ELF-1 (cell line): ENCODE data around the gene ADCY1.

Source experiments
- DNase-seq: peaks from one replicate; pipeline ENCODE4 v3.0.0-alpha.2; 2016; ENCODE audit warnings: low read depth, low spot score

The ADCY1 gene

GRCh38 chr7:45593121-45593541 lies 19.0 kb downstream of the ADCY1 start:
- no peak for DNase-seq

- no peak for DNase-seq
These were observed 19.7 kb downstream of the ADCY1 start for GRCh38 chr7:45593877-45594276.

- no peak for DNase-seq
These were observed 20.8 kb downstream of the ADCY1 start for GRCh38 chr7:45594745-45595535.

- no peak for DNase-seq
These were observed 21.9 kb downstream of the ADCY1 start for GRCh38 chr7:45595809-45596664.

- DNase-seq, result no peak
These were observed 22.5 kb downstream of the ADCY1 start for GRCh38 chr7:45596665-45597095.

- no peak for DNase-seq
These were observed 23.3 kb downstream of the ADCY1 start for GRCh38 chr7:45597286-45597984.

GRCh38 chr7:45598886-45599520 lies 24.8 kb downstream of the ADCY1 start:
- DNase-seq, result no peak

- DNase-seq, result no peak
These were observed 25.9 kb downstream of the ADCY1 start for GRCh38 chr7:45599851-45600706.

- DNase-seq, result no peak
These were observed 26.9 kb downstream of the ADCY1 start for GRCh38 chr7:45601094-45601493.

- DNase-seq, result no peak
These were observed 27.8 kb downstream of the ADCY1 start for GRCh38 chr7:45601816-45602540.

GRCh38 chr7:45606050-45606449 lies 31.9 kb downstream of the ADCY1 start:
- no peak for DNase-seq

- DNase-seq, result no peak
These were observed 32.8 kb downstream of the ADCY1 start for GRCh38 chr7:45606931-45607330.

GRCh38 chr7:45609180-45609579 lies 35.0 kb downstream of the ADCY1 start:
- no peak for DNase-seq

- DNase-seq, result no peak
These were observed 35.9 kb downstream of the ADCY1 start for GRCh38 chr7:45610019-45610418.

- no peak for DNase-seq
These were observed 36.6 kb downstream of the ADCY1 start for GRCh38 chr7:45610660-45611299.

GRCh38 chr7:45617166-45617565 lies 43.0 kb downstream of the ADCY1 start:
- peak; percentile 77 for DNase-seq

GRCh38 chr7:45622058-45622457 lies 47.9 kb downstream of the ADCY1 start:
- no peak for DNase-seq

- no peak for DNase-seq
These were observed 49.0 kb downstream of the ADCY1 start for GRCh38 chr7:45623157-45623556.

- no peak for DNase-seq
These were observed 49.7 kb downstream of the ADCY1 start for GRCh38 chr7:45623740-45624391.
